ENCODE data around the gene ROBO1. TPM values are rescaled to one million over a fixed set of nuclear protein-coding genes. Genes with fewer than 3 reads are reported as not detected.

Gene ROBO1
- total and polyA plus RNA-seq, 2 donors (not counting 3 experiments of a cell fraction or from before 2014, with no cell fraction given) = 5.9 to 14.2 TPM

DNA sequence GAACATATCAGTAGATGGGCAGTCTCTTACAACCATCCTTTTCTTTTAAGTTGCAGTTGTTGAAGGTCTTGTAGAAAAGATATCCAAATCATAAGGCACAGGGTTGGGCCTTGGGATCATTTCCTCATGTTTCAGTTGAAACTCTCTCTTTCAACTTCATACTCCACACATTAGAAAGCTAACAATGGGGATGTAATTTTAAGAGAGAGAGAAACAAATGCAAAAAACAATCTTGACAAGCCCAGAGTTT, 747.9 kb downstream of the ROBO1 start:
- H3K4me3 ChIP-seq (replicated peaks in 1 of 3; ENCODE audit: insufficient read depth in 1 of 3, low read depth in 1 of 3, low read length in 3 of 3) = no peak overlapping the region
- POLR2A ChIA-PET = interaction anchor here (0.6 to 1.5 kb wide), 2 partner anchors 21 to 29 kb away, joined by 3 read pairs; no protein-coding TSS in a partner anchor
- FAIRE-seq = no peak

DNA sequence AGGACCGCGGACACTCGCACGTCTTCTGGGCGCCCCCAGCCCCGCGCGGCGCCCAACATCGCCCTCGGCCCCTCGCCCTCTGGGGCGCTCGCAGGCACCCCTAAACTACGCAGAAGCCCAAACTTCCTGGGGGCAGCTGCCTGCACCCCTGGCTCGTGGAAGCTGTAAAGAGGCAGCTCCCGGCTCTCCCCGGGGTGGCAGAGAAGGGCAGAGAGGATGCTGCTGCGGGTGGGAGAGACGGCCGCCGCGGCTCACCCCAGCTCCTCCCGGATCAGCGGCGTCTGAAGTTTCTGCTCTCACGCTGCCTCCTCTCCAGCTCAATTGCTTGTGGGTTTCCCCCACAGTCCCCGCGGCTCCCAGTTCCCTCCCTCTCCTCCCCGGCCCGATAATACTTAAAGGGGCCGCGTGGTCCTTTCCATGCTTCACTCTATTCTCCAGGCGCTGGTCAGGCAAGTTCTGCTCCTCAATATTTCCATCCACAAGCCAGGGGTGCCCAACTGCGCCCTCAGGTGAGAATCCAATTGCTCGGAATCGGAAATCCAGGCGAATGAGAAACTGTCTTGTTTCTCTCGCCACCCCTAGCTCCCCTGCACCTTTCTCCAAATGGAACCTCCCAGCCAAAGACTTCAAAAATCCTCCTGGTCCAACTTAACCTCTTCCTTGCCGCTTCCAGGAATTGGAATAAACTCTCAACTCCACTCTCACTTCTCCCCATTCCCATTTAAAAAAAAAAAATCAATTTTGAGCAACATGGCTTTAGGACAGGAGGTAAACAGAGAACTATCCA, 748.5 kb downstream of the ROBO1 start:
- peak overlapping the region; percentile 82 for H3K27ac ChIP-seq (ENCODE audit: insufficient read depth, low read depth, low read length)
- intact Hi-C loops (cut with micrococcal nuclease) = loop anchor here (5.0 kb wide), 3 partner anchors 147 to 1982 kb away; no protein-coding TSS in a partner anchor

More for the DNA sequence above, 747.9 kb downstream of the ROBO1 start:
- no peak overlapping the region for H3K9ac ChIP-seq (replicated peaks; ENCODE audit: extremely low read depth, insufficient read depth, low read length)
- dilution Hi-C loops (cut with MboI; ENCODE audit: extremely low pct_ligation_motif_present, low sequenced_read_pairs) = no loop called here
- no peaks in the 10 kb centered on the region for H3K36me3 ChIP-seq (ENCODE audit: control insufficient read depth in 2 of 2, extremely low read depth in 1 of 2, insufficient read depth in 2 of 2, low read length in 2 of 2)
- no peak for DNase-seq (ENCODE audit: low read depth, low spot score)
- intact Hi-C loops (cut with micrococcal nuclease) = loop anchor here (5.0 kb wide), 3 partner anchors 148 to 1983 kb away; no protein-coding TSS in a partner anchor
- H3K4me2 ChIP-seq (ENCODE audit: insufficient read depth, low read length) = peak overlapping the region; percentile 98
- no peak overlapping the region for H3K27ac ChIP-seq (ENCODE audit: insufficient read depth, low read depth, low read length)
- TF ChIP-seq JUN (IDR thresholded peaks at IDR 0.05; ENCODE audit: borderline replicate concordance, insufficient read depth, insufficient read length, low read depth) = no peak
- TF ChIP-seq FOS (IDR thresholded peaks at IDR 0.05; ENCODE audit: borderline replicate concordance, insufficient read depth, low read length) = no peak
- TF ChIP-seq POLR2AphosphoS5 (IDR thresholded peaks at IDR 0.05; ENCODE audit: insufficient read depth, low read depth, low read length) = no peak
- TF ChIP-seq MYC (IDR thresholded peaks at IDR 0.05; ENCODE audit: low read depth, low read length) = no peak
- no peak for TF ChIP-seq GATA2 (IDR thresholded peaks at IDR 0.05; ENCODE audit: insufficient read depth, insufficient read length, low read depth, low read length)
- no peak for TF ChIP-seq EZH2 (IDR thresholded peaks at IDR 0.05; ENCODE audit: borderline replicate concordance, low read depth, low read length, severe bottlenecking)
- no peak for TF ChIP-seq POLR2A (IDR thresholded peaks at IDR 0.05; ENCODE audit: low read depth, low read length)
- peaks cover 14% of the 10 kb centered on the region for H3K4me1 ChIP-seq (ENCODE audit: control insufficient read depth, extremely low read depth, insufficient read depth, low read length)
- H4K20me1 ChIP-seq (replicated peaks; ENCODE audit: control insufficient read depth, extremely low read depth, insufficient read depth, low read length) = no peaks in the 10 kb centered on the region
- no peaks in the 10 kb centered on the region for H3K9me3 ChIP-seq (replicated peaks; ENCODE audit: control insufficient read depth, insufficient read depth, low read length)
- H3K9me1 ChIP-seq (replicated peaks; ENCODE audit: control insufficient read depth, extremely low read depth, insufficient read depth, low read length) = no peaks in the 10 kb centered on the region
- H2AFZ ChIP-seq (ENCODE audit: low read depth, low read length) = peak overlapping the region; percentile 7
- H3K27me3 ChIP-seq (ENCODE audit: control insufficient read depth in 2 of 2, insufficient read depth in 2 of 2, low read length in 2 of 2) = no peaks in the 10 kb centered on the region
- BruUV-seq (replicated peaks) = no TSS peak
- CTCF ChIA-PET = interaction anchor here (1.0 to 2.7 kb wide), 5 partner anchors 10 to 359 kb away, joined by 3 to 18 read pairs (median 5); no protein-coding TSS in a partner anchor
- H3K79me2 ChIP-seq (ENCODE audit: control insufficient read depth, insufficient read depth, low read length) = no peaks in the 10 kb centered on the region

More for the DNA sequence above, 748.5 kb downstream of the ROBO1 start:
- ChIA-PET POLR2A (interaction anchor here (1.5 kb wide), 1 partner anchor 29 kb away, joined by 3 read pairs; no protein-coding TSS in a partner anchor), CTCF (interaction anchor here (0.6 to 2.7 kb wide), 12 partner anchors 8 to 359 kb away, joined by 3 to 18 read pairs (median 4); no protein-coding TSS in a partner anchor)
- DNase-seq (ENCODE audit: low read depth, low spot score) (peak; percentile 81), FAIRE-seq (peak; percentile 95)
- H3K9me3 ChIP-seq (replicated peaks; ENCODE audit: control insufficient read depth, insufficient read depth, low read length) = no peaks in the 10 kb centered on the region
- no peaks in the 10 kb centered on the region for H3K36me3 ChIP-seq (ENCODE audit: control insufficient read depth in 2 of 2, extremely low read depth in 1 of 2, insufficient read depth in 2 of 2, low read length in 2 of 2)
- H3K4me2 ChIP-seq (ENCODE audit: insufficient read depth, low read length) = peak overlapping the region; percentile 98
- peak overlapping the region; percentile 89 for H2AFZ ChIP-seq (ENCODE audit: low read depth, low read length)
- no peaks in the 10 kb centered on the region for H3K79me2 ChIP-seq (ENCODE audit: control insufficient read depth, insufficient read depth, low read length)
- H3K4me3 ChIP-seq (replicated peaks in 1 of 3; ENCODE audit: insufficient read depth in 1 of 3, low read depth in 1 of 3, low read length in 3 of 3) = peak overlapping the region; percentile 43 to 96 (median 87)
- H3K9ac ChIP-seq (replicated peaks; ENCODE audit: extremely low read depth, insufficient read depth, low read length) = peak overlapping the region; percentile 92
- peaks cover 14% of the 10 kb centered on the region for H3K4me1 ChIP-seq (ENCODE audit: control insufficient read depth, extremely low read depth, insufficient read depth, low read length)
- dilution Hi-C loops (cut with MboI; ENCODE audit: extremely low pct_ligation_motif_present, low sequenced_read_pairs) = no loop called here
- H3K9me1 ChIP-seq (replicated peaks; ENCODE audit: control insufficient read depth, extremely low read depth, insufficient read depth, low read length) = no peaks in the 10 kb centered on the region
- H4K20me1 ChIP-seq (replicated peaks; ENCODE audit: control insufficient read depth, extremely low read depth, insufficient read depth, low read length) = no peaks in the 10 kb centered on the region
- no peaks in the 10 kb centered on the region for H3K27me3 ChIP-seq (ENCODE audit: control insufficient read depth in 2 of 2, insufficient read depth in 2 of 2, low read length in 2 of 2)
- no TSS peak for BruUV-seq (replicated peaks)
- TF ChIP-seq JUN (IDR thresholded peaks at IDR 0.05; ENCODE audit: borderline replicate concordance, insufficient read depth, insufficient read length, low read depth) (no peak), EZH2 (IDR thresholded peaks at IDR 0.05; ENCODE audit: borderline replicate concordance, low read depth, low read length, severe bottlenecking) (no peak), POLR2A (IDR thresholded peaks at IDR 0.05; ENCODE audit: low read depth, low read length) (peak; percentile 54), POLR2AphosphoS5 (IDR thresholded peaks at IDR 0.05; ENCODE audit: insufficient read depth, low read depth, low read length) (peak; percentile 42), FOS (IDR thresholded peaks at IDR 0.05; ENCODE audit: borderline replicate concordance, insufficient read depth, low read length) (no peak), MYC (IDR thresholded peaks at IDR 0.05; ENCODE audit: low read depth, low read length) (no peak), GATA2 (IDR thresholded peaks at IDR 0.05; ENCODE audit: insufficient read depth, insufficient read length, low read depth, low read length) (no peak)
- TF ChIP-seq, protein P1, sequence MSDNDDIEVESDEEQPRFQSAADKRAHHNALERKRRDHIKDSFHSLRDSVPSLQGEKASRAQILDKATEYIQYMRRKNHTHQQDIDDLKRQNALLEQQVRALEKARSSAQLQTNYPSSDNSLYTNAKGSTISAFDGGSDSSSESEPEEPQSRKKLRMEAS (IDR thresholded peaks at IDR 0.05; ENCODE audit: insufficient read depth, insufficient read length) = no peak
- TF ChIP-seq, protein P2, sequence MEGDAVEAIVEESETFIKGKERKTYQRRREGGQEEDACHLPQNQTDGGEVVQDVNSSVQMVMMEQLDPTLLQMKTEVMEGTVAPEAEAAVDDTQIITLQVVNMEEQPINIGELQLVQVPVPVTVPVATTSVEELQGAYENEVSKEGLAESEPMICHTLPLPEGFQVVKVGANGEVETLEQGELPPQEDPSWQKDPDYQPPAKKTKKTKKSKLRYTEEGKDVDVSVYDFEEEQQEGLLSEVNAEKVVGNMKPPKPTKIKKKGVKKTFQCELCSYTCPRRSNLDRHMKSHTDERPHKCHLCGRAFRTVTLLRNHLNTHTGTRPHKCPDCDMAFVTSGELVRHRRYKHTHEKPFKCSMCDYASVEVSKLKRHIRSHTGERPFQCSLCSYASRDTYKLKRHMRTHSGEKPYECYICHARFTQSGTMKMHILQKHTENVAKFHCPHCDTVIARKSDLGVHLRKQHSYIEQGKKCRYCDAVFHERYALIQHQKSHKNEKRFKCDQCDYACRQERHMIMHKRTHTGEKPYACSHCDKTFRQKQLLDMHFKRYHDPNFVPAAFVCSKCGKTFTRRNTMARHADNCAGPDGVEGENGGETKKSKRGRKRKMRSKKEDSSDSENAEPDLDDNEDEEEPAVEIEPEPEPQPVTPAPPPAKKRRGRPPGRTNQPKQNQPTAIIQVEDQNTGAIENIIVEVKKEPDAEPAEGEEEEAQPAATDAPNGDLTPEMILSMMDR (IDR thresholded peaks at IDR 0.05; ENCODE audit: extremely low read depth in 1 of 2, insufficient read depth in 1 of 2, low read depth in 1 of 2, low read length in 2 of 2) = no peak

Measured in endothelial cell of umbilical vein (primary cell).